NCI-H128 (cell line): ENCODE measurements around the gene ITGA2.
"Not testable (repeated sequence)": the region's sequence is repeated elsewhere in the genome, so short reads cannot be mapped to it uniquely, and the experiment has no call there.

Experiments used
- DNase-seq: peaks from one replicate; lab custom pipeline; 2025; ENCODE audit not compliant: unreplicated experiment; lab: John Stamatoyannopoulos, UW

ITGA2 gene

GRCh38 chr5:52989025-52989780 lies at the start of gene ITGA2:
Gene ITGA2, plus strand, starts transcription at chr5:52989352. Its CDS starts 117 bp downstream, at chr5:52989469.
- DNase-seq, result no peak

- no peak for DNase-seq
Measured at GRCh38 chr5:52943285-52943684, 45.9 kb upstream of the ITGA2 start.

- no peak for DNase-seq
Measured at GRCh38 chr5:52943808-52944207, 45.3 kb upstream of the ITGA2 start.

- no peak for DNase-seq
Measured at GRCh38 chr5:52945040-52945439, 44.1 kb upstream of the ITGA2 start.

GRCh38 chr5:52947208-52947607 lies 41.9 kb upstream of the ITGA2 start:
- DNase-seq, result no peak

- DNase-seq, result no peak
Measured at GRCh38 chr5:52947851-52948250, 41.3 kb upstream of the ITGA2 start.

- no peak for DNase-seq
Measured at GRCh38 chr5:52948418-52949076, 40.6 kb upstream of the ITGA2 start.

- DNase-seq, result no peak
Measured at GRCh38 chr5:52950686-52951085, 38.5 kb upstream of the ITGA2 start.

- DNase-seq, result no peak
Measured at GRCh38 chr5:52952483-52952882, 36.7 kb upstream of the ITGA2 start.

GRCh38 chr5:52956014-52956413 lies 33.1 kb upstream of the ITGA2 start:
- no peak for DNase-seq

GRCh38 chr5:52956915-52957747 lies 32.0 kb upstream of the ITGA2 start:
- no peak for DNase-seq

- DNase-seq, result peak; percentile 59
Measured at GRCh38 chr5:52961274-52961681, 27.9 kb upstream of the ITGA2 start.

- no peak for DNase-seq
Measured at GRCh38 chr5:52963636-52964035, 25.5 kb upstream of the ITGA2 start.

- DNase-seq, result no peak
Measured at GRCh38 chr5:52964138-52964537, 25.0 kb upstream of the ITGA2 start.

- DNase-seq, result not testable (repeated sequence)
Measured at GRCh38 chr5:52976157-52976556, 13.0 kb upstream of the ITGA2 start.

GRCh38 chr5:52977264-52977897 lies 11.8 kb upstream of the ITGA2 start:
- no peak for DNase-seq

- DNase-seq, result no peak
Measured at GRCh38 chr5:52981507-52981906, 7.6 kb upstream of the ITGA2 start.

GRCh38 chr5:52983731-52984636 lies 5.2 kb upstream of the ITGA2 start:
- DNase-seq, result no peak

- DNase-seq, result no peak
Measured at GRCh38 chr5:52985306-52985705, 3.8 kb upstream of the ITGA2 start.

GRCh38 chr5:52987711-52988331 lies 1.3 kb upstream of the ITGA2 start:
- DNase-seq, result no peak
